H4 (cell line): ENCODE data around the gene ZFYVE16. TPM values are rescaled to one million over a fixed set of nuclear protein-coding genes. Genes with fewer than 3 reads are reported as not detected.
"Not testable (repeated sequence)": the region's sequence is repeated elsewhere in the genome, so short reads cannot be mapped to it uniquely, and the experiment has no call there.

Experiments
- DNase-seq: peaks from one replicate; pipeline ENCODE4 v3.0.0-alpha.2; 2015; ENCODE audit warnings: low spot score
- total RNA-seq: library from RNA; depleted of rRNA; stranded (reverse); fragments of >200 nt; shearing (Covaris generic); gene quantifications from 2 replicates; pipeline ENCODE4 v1.2.3, GENCODE V29; 2014; rRNA removed

Gene ZFYVE16
- total RNA-seq, 1 experiment from 2014 or later, result 14.4 TPM

- peak; percentile 92 for DNase-seq
Measured at GRCh38 chr5:80487829-80488721, 80.2 kb downstream of the ZFYVE16 start, which contains the start of gene FAM151B. TSS of gene FAM151B (plus strand) at chr5:80488100. CDS start at chr5:80488124, 24 bp downstream.

- no peak for DNase-seq
Measured at GRCh38 chr5:80491296-80491695, 83.4 kb downstream of the ZFYVE16 start.

GRCh38 chr5:80492741-80493140 is 84.9 kb downstream of the ZFYVE16 start:
- no peak for DNase-seq

- not testable (repeated sequence) for DNase-seq
Measured at GRCh38 chr5:80493443-80493842, 85.6 kb downstream of the ZFYVE16 start.

- no peak for DNase-seq
Measured at GRCh38 chr5:80495891-80496290, 88.0 kb downstream of the ZFYVE16 start.

- DNase-seq, result no peak
Measured at GRCh38 chr5:80502800-80503199, 94.9 kb downstream of the ZFYVE16 start.

GRCh38 chr5:80503641-80504040 is 95.8 kb downstream of the ZFYVE16 start:
- no peak for DNase-seq

- no peak for DNase-seq
Measured at GRCh38 chr5:80504833-80505232, 97.0 kb downstream of the ZFYVE16 start.

GRCh38 chr5:80507663-80508062 is 99.8 kb downstream of the ZFYVE16 start:
- DNase-seq, result no peak

GRCh38 chr5:80508844-80509243 is 101.0 kb downstream of the ZFYVE16 start:
- DNase-seq, result no peak

GRCh38 chr5:80509362-80509761 is 101.5 kb downstream of the ZFYVE16 start:
- DNase-seq, result no peak

GRCh38 chr5:80516826-80517225 is 109.0 kb downstream of the ZFYVE16 start:
- peak; percentile 70 for DNase-seq

Other genes starting within 250 kb of the ZFYVE16 start
- 10.1 and 15.6 TPM in 2 replicates for gene SERINC5, start 152.0 kb upstream of the ZFYVE16 start, total RNA-seq
- gene SPZ1, start 88.1 kb upstream of the ZFYVE16 start, total RNA-seq, result not detected in 2 replicates
- 0.55 and 2.4 TPM in 2 replicates for gene FAM151B, start 80.0 kb downstream of the ZFYVE16 start, total RNA-seq
- gene ANKRD34B, start 162.2 kb downstream of the ZFYVE16 start, total RNA-seq, result not detected in 2 replicates
- gene MSH3, start 246.6 kb downstream of the ZFYVE16 start, total RNA-seq, result 7.2 and 8.4 TPM in 2 replicates
- gene DHFR, start 246.9 kb downstream of the ZFYVE16 start, total RNA-seq, result 64.4 and 77.7 TPM in 2 replicates